ENCODE data around the gene C1orf21. TPM values are rescaled to one million over a fixed set of nuclear protein-coding genes. Genes with fewer than 3 reads are reported as not detected.

The C1orf21 gene
- polyA plus RNA-seq, 1 experiment, result 4.3 TPM

DNA sequence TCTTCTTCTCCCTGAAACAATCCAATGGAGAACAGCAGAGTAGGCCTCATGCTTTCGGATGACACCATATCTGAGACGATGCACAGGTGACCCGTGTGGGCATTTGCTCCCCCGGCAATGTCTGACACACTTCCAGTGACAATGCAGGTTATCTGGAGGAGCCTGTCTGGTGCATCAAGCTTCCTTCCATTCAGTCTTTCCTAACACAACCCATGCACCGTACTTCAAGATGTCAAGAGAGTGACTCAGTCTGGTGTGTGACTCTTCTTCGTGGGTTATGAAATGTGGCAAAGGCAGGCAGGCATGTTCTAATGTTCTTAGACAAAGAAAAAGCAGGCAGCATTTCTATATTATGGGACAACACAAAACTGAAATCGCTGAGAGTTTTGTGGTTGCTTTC lies 208.8 kb downstream of the C1orf21 start:
- Histone ChIP-seq H3K27me3 (ENCODE audit: control insufficient read depth, insufficient read depth, low read length) (no peaks in the 10 kb centered on the region), H3K4me3 (ENCODE audit: low read depth, low read length) (no peak overlapping the region), H3K36me3 (ENCODE audit: control insufficient read depth, insufficient read depth, low read length) (no peaks in the 10 kb centered on the region)
- DNase-seq (ENCODE audit: low read depth), result peak; percentile 10
- TF ChIP-seq, protein P1, sequence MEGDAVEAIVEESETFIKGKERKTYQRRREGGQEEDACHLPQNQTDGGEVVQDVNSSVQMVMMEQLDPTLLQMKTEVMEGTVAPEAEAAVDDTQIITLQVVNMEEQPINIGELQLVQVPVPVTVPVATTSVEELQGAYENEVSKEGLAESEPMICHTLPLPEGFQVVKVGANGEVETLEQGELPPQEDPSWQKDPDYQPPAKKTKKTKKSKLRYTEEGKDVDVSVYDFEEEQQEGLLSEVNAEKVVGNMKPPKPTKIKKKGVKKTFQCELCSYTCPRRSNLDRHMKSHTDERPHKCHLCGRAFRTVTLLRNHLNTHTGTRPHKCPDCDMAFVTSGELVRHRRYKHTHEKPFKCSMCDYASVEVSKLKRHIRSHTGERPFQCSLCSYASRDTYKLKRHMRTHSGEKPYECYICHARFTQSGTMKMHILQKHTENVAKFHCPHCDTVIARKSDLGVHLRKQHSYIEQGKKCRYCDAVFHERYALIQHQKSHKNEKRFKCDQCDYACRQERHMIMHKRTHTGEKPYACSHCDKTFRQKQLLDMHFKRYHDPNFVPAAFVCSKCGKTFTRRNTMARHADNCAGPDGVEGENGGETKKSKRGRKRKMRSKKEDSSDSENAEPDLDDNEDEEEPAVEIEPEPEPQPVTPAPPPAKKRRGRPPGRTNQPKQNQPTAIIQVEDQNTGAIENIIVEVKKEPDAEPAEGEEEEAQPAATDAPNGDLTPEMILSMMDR (IDR thresholded peaks at IDR 0.05; ENCODE audit: insufficient read depth, low read depth, low read length), result no peak
- ChIA-PET POLR2A (no interaction called here), CTCF (interaction anchor here (0.7 to 1.0 kb wide), 2 partner anchors 68 to 209 kb away, joined by 3 read pairs; partner anchors contain the start of gene C1orf21)

DNA sequence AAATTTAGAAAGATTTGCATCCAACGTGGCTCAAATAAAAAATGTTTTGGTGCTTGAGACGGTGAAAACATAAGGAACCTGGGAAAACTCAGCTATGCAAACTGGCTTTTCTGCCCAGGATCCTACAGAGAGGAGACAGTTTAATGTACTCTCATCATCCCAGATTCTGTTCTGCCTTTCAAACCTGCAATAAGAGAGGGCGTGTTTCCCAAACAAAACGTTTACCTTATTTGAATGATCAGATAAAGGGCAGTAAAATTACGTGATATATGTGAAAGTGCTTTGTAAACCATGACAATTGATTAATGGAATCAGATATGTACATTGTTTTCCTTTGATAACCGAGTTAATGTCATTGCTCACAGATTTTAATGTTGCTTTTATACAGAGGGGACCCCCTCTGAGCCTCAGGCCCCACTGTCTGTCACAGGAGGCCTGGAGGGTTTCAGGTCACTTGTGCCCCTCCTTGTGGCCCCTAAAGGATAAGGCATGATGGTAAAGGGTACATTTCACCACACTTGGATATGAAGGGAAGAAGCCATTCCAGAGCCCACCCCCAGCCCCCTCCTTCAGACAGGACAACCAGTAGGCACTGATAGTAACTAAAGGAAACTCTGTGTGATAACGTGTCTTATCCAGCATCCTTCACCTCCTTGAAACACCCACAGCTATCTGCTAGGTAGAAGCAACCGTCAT lies 210.3 kb downstream of the C1orf21 start:
- Histone ChIP-seq H3K36me3 (ENCODE audit: control insufficient read depth, insufficient read depth, low read length) (no peaks in the 10 kb centered on the region), H3K4me3 (ENCODE audit: low read depth, low read length) (no peak overlapping the region), H3K27me3 (ENCODE audit: control insufficient read depth, insufficient read depth, low read length) (no peaks in the 10 kb centered on the region)
- POLR2A ChIA-PET, result no interaction called here
- TF ChIP-seq, protein P1 (IDR thresholded peaks at IDR 0.05; ENCODE audit: insufficient read depth, low read depth, low read length), result no peak
- CTCF ChIA-PET, result interaction anchor here (0.5 to 0.8 kb wide), 2 partner anchors 13 to 34 kb away, joined by 3 read pairs; no protein-coding TSS in a partner anchor
- no peak for DNase-seq (ENCODE audit: low read depth)

DNA sequence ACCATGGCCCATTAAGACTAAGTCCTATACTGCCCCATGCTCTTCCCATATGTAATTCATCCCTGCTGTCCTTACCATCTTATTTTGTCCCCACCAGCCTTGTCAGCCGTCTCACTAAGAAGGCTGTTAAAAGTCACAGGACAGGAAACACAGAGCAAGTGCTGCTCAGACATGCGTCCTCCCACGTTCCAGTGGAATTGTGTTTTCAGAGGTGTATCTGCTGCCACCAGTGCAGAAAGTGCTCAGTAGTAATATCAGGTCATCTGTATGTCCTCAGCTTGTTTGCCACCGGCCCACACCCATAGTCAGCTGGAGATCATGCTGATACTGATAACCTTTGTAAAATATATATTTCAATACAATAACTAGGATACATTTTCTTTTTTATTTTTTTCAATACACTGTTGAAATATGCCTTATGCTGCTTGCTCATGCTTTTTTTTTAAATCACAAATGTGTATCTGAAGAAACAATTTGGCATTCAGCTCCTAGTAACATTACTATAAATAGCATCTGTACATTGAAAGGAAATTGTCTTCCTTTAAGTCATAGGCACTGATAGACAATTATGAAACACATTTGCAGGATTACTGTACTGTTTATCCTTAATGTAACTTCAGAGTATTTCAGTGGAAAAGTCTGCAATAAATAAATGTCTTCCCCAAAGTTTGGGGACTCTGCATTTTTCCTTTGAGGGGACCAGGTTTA lies 211.0 kb downstream of the C1orf21 start:
- CTCF ChIA-PET, result interaction anchor here (0.8 kb wide), 1 partner anchor 13 kb away, joined by 3 read pairs; no protein-coding TSS in a partner anchor
- no peaks in the 10 kb centered on the region for H3K27me3 ChIP-seq (ENCODE audit: control insufficient read depth, insufficient read depth, low read length)
- TF ChIP-seq, protein P1 (IDR thresholded peaks at IDR 0.05; ENCODE audit: insufficient read depth, low read depth, low read length), result no peak
- DNase-seq (ENCODE audit: low read depth), result no peak
- H3K4me3 ChIP-seq (ENCODE audit: low read depth, low read length), result no peak overlapping the region
- H3K36me3 ChIP-seq (ENCODE audit: control insufficient read depth, insufficient read depth, low read length), result no peaks in the 10 kb centered on the region
- POLR2A ChIA-PET, result no interaction called here

DNA sequence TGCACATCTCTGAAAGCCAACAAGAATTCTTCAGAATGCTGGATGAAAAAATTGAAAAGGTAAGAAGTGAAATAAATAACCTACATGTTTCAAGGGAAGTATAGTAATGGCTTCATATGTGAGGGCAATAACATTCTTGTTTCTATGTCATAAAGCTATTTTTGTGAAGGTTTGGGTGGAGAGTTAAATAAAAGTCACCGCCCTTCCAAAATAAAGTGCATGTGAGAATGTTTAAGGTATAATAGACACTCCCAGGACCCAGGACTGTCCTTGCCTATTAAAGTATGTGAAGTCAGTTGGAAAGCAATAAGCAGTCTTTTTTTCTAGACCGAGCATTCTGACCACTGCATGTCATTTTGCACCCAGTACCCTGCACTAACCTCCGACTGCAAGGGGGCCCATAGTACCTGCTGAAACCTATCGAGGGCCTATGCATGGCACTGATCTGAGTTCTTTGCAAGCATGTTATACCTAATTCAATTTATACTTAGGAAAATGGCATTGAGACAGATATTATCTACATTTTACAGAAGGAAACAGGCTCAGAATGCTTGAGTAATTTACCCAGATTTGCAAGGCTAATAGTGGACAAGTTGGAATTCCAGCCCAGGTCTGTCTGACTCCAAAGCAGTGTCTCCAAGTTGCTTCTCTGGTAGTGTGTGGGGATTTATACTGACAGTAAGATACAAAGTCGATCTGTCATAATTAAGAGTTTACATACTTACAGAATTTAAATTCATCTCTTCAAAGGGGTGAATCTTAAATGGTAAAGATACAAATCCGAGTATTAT lies 211.8 kb downstream of the C1orf21 start:
- TF ChIP-seq, protein P1 (IDR thresholded peaks at IDR 0.05; ENCODE audit: insufficient read depth, low read depth, low read length), result no peak
- H3K27me3 ChIP-seq (ENCODE audit: control insufficient read depth, insufficient read depth, low read length), result no peaks in the 10 kb centered on the region
- ChIA-PET CTCF (interaction anchor here (0.8 to 2.2 kb wide), 2 partner anchors 12 to 20 kb away, joined by 3 to 4 read pairs; no protein-coding TSS in a partner anchor), POLR2A (no interaction called here)
- no peak for DNase-seq (ENCODE audit: low read depth)
- no peak overlapping the region for H3K4me3 ChIP-seq (ENCODE audit: low read depth, low read length)
- no peaks in the 10 kb centered on the region for H3K36me3 ChIP-seq (ENCODE audit: control insufficient read depth, insufficient read depth, low read length)

Measured in BJ (cell line).